Measurements from ENCODE around the gene SUMO4. TPM values are rescaled to one million over a fixed set of nuclear protein-coding genes. Genes with fewer than 3 reads are reported as not detected.

The SUMO4 gene
- total RNA-seq, 6 experiments from 2014 or later: 0.28 to 0.63 (median 0.32) TPM

GRCh38 chr6:149360536-149360935 lies 39.5 kb upstream of the SUMO4 start:
- Mint-ChIP-seq H3K4me1 (ENCODE audit: low read depth) (peaks cover 51% of the 10 kb centered on the region), H3K27ac (no peak overlapping the region), H3K36me3 (ENCODE audit: low read depth) (peaks cover 18% of the 10 kb centered on the region), H3K27me3 (ENCODE audit: insufficient read depth) (peaks cover under 1% of the 10 kb centered on the region; the same call in 1 of the 2 replicates), H3K4me3 (no peak overlapping the region), H3K9me3 (no peaks in the 10 kb centered on the region)
- DNase-seq: no peak
- TF ChIP-seq CTCF (IDR thresholded peaks at IDR 0.05): no peak

GRCh38 chr6:149362289-149362688 lies 37.8 kb upstream of the SUMO4 start:
- H3K27me3 Mint-ChIP-seq (ENCODE audit: insufficient read depth): peaks cover 2% of the 10 kb centered on the region; the same call in 1 of the 2 replicates

GRCh38 chr6:149363154-149363553 lies 36.9 kb upstream of the SUMO4 start:
- Mint-ChIP-seq H3K27ac (no peak overlapping the region), H3K36me3 (ENCODE audit: low read depth) (peaks cover 18% of the 10 kb centered on the region), H3K4me3 (no peak overlapping the region), H3K9me3 (no peaks in the 10 kb centered on the region), H3K4me1 (ENCODE audit: low read depth) (peaks cover 48% of the 10 kb centered on the region), H3K27me3 (ENCODE audit: insufficient read depth) (peaks cover 2% of the 10 kb centered on the region; the same call in 1 of the 2 replicates)
- TF ChIP-seq CTCF (IDR thresholded peaks at IDR 0.05): no peak
- DNase-seq: no peak

More at GRCh38 chr6:149362289-149362688, 37.8 kb upstream of the SUMO4 start:
- peaks cover 51% of the 10 kb centered on the region for H3K4me1 Mint-ChIP-seq (ENCODE audit: low read depth)
- peaks cover 18% of the 10 kb centered on the region for H3K36me3 Mint-ChIP-seq (ENCODE audit: low read depth)
- H3K27ac Mint-ChIP-seq: no peak overlapping the region
- no peak overlapping the region for H3K4me3 Mint-ChIP-seq
- no peaks in the 10 kb centered on the region for H3K9me3 Mint-ChIP-seq
- no peak for DNase-seq
- TF ChIP-seq CTCF (IDR thresholded peaks at IDR 0.05): no peak

GRCh38 chr6:149364557-149364956 lies 35.5 kb upstream of the SUMO4 start:
- no peak overlapping the region for H3K27ac Mint-ChIP-seq
- H3K4me1 Mint-ChIP-seq (ENCODE audit: low read depth): peaks cover 34% of the 10 kb centered on the region
- TF ChIP-seq CTCF (IDR thresholded peaks at IDR 0.05): no peak
- no peak overlapping the region for H3K4me3 Mint-ChIP-seq
- peaks cover 2% of the 10 kb centered on the region; the same call in 1 of the 2 replicates for H3K27me3 Mint-ChIP-seq (ENCODE audit: insufficient read depth)
- no peaks in the 10 kb centered on the region for H3K9me3 Mint-ChIP-seq
- H3K36me3 Mint-ChIP-seq (ENCODE audit: low read depth): peaks cover 18% of the 10 kb centered on the region
- no peak for DNase-seq

- no peak for DNase-seq
- TF ChIP-seq CTCF (IDR thresholded peaks at IDR 0.05): no peak
Observed at GRCh38 chr6:149365197-149365596, 34.9 kb upstream of the SUMO4 start.

More at GRCh38 chr6:149365197-149365596, 34.9 kb upstream of the SUMO4 start:
- Mint-ChIP-seq H3K27me3 (ENCODE audit: insufficient read depth) (peaks cover 2% of the 10 kb centered on the region; the same call in 1 of the 2 replicates), H3K27ac (no peak overlapping the region), H3K4me1 (ENCODE audit: low read depth) (peaks cover 31% of the 10 kb centered on the region), H3K4me3 (no peak overlapping the region), H3K9me3 (no peaks in the 10 kb centered on the region), H3K36me3 (ENCODE audit: low read depth) (peaks cover 15% of the 10 kb centered on the region)

Measured in HFFc6 (cell line).